ENCODE data around the gene HNRNPA2B1.

The HNRNPA2B1 gene

GRCh38 chr7:26200444-26201246 is at the start of gene HNRNPA2B1:
TSS of gene HNRNPA2B1 (minus strand) at chr7:26200746. CDS start at chr7:26200577, 169 bp downstream.
- Mint-ChIP-seq H3K27ac (ENCODE audit: low read depth) (peak within 1 kb of the TSS; percentile 100), H3K36me3 (ENCODE audit: insufficient read depth) (peaks cover 69% of the 10 kb centered on the region), H3K4me3 (peak within 1 kb of the TSS; percentile 100), H3K27me3 (no peaks in the 10 kb centered on the region), H3K9me3 (no peaks in the 10 kb centered on the region), H3K4me1 (peaks cover 74% of the 10 kb centered on the region)
- ATAC-seq (replicated peaks; ENCODE audit: extremely low read depth, poor library complexity, severe bottlenecking), result peak; percentile 72
- peak; percentile 99 for DNase-seq (ENCODE audit: low spot score in 2 of 2)

GRCh38 chr7:26250239-26250638 is 49.7 kb upstream of the HNRNPA2B1 start:
- Mint-ChIP-seq H3K4me1 (no peaks in the 10 kb centered on the region), H3K27me3 (no peaks in the 10 kb centered on the region), H3K4me3 (no peak overlapping the region), H3K36me3 (ENCODE audit: insufficient read depth) (no peaks in the 10 kb centered on the region), H3K9me3 (no peaks in the 10 kb centered on the region), H3K27ac (ENCODE audit: low read depth) (no peak overlapping the region)
- ATAC-seq (replicated peaks; ENCODE audit: extremely low read depth, poor library complexity, severe bottlenecking), result no peak
- DNase-seq (ENCODE audit: low spot score in 2 of 2), result no peak

GRCh38 chr7:26245150-26245549 is 44.6 kb upstream of the HNRNPA2B1 start:
- no peaks in the 10 kb centered on the region for H3K27me3 Mint-ChIP-seq
- no peaks in the 10 kb centered on the region for H3K9me3 Mint-ChIP-seq
- no peak overlapping the region for H3K27ac Mint-ChIP-seq (ENCODE audit: low read depth)
- H3K4me1 Mint-ChIP-seq, result no peaks in the 10 kb centered on the region
- DNase-seq (ENCODE audit: low spot score in 2 of 2) (no peak), ATAC-seq (replicated peaks; ENCODE audit: extremely low read depth, poor library complexity, severe bottlenecking) (no peak)
- H3K4me3 Mint-ChIP-seq, result no peak overlapping the region
- no peaks in the 10 kb centered on the region for H3K36me3 Mint-ChIP-seq (ENCODE audit: insufficient read depth)

GRCh38 chr7:26238032-26238431 is 37.5 kb upstream of the HNRNPA2B1 start:
- no peaks in the 10 kb centered on the region for H3K36me3 Mint-ChIP-seq (ENCODE audit: insufficient read depth)
- H3K4me1 Mint-ChIP-seq, result no peaks in the 10 kb centered on the region
- no peaks in the 10 kb centered on the region for H3K27me3 Mint-ChIP-seq
- DNase-seq (ENCODE audit: low spot score in 2 of 2), result no peak
- no peak for ATAC-seq (replicated peaks; ENCODE audit: extremely low read depth, poor library complexity, severe bottlenecking)
- H3K4me3 Mint-ChIP-seq, result no peak overlapping the region
- no peak overlapping the region for H3K27ac Mint-ChIP-seq (ENCODE audit: low read depth)
- H3K9me3 Mint-ChIP-seq, result no peaks in the 10 kb centered on the region

GRCh38 chr7:26237035-26237807 is 36.7 kb upstream of the HNRNPA2B1 start:
- Mint-ChIP-seq H3K4me3 (no peak overlapping the region), H3K27me3 (no peaks in the 10 kb centered on the region), H3K36me3 (ENCODE audit: insufficient read depth) (no peaks in the 10 kb centered on the region), H3K9me3 (no peaks in the 10 kb centered on the region), H3K27ac (ENCODE audit: low read depth) (no peak overlapping the region), H3K4me1 (no peaks in the 10 kb centered on the region)
- ATAC-seq (replicated peaks; ENCODE audit: extremely low read depth, poor library complexity, severe bottlenecking) (no peak), DNase-seq (ENCODE audit: low spot score in 2 of 2) (no peak)

- Mint-ChIP-seq H3K4me1 (no peaks in the 10 kb centered on the region), H3K4me3 (no peak overlapping the region), H3K27ac (ENCODE audit: low read depth) (no peak overlapping the region), H3K9me3 (no peaks in the 10 kb centered on the region), H3K36me3 (ENCODE audit: insufficient read depth) (no peaks in the 10 kb centered on the region), H3K27me3 (no peaks in the 10 kb centered on the region)
- DNase-seq (ENCODE audit: low spot score in 2 of 2) (no peak), ATAC-seq (replicated peaks; ENCODE audit: extremely low read depth, poor library complexity, severe bottlenecking) (no peak)
These were observed 33.5 kb upstream of the HNRNPA2B1 start for GRCh38 chr7:26233902-26234511.

GRCh38 chr7:26227987-26228386 is 27.4 kb upstream of the HNRNPA2B1 start:
- H3K27ac Mint-ChIP-seq (ENCODE audit: low read depth), result no peak overlapping the region
- no peaks in the 10 kb centered on the region for H3K9me3 Mint-ChIP-seq
- H3K4me1 Mint-ChIP-seq, result no peaks in the 10 kb centered on the region
- DNase-seq (ENCODE audit: low spot score in 2 of 2), result no peak
- no peaks in the 10 kb centered on the region for H3K36me3 Mint-ChIP-seq (ENCODE audit: insufficient read depth)
- no peak overlapping the region for H3K4me3 Mint-ChIP-seq
- no peak for ATAC-seq (replicated peaks; ENCODE audit: extremely low read depth, poor library complexity, severe bottlenecking)
- peaks cover 9% of the 10 kb centered on the region for H3K27me3 Mint-ChIP-seq

- peaks cover 9% of the 10 kb centered on the region for H3K27me3 Mint-ChIP-seq
- no peaks in the 10 kb centered on the region for H3K4me1 Mint-ChIP-seq
- H3K4me3 Mint-ChIP-seq, result no peak overlapping the region
- DNase-seq (ENCODE audit: low spot score in 2 of 2), result no peak
- no peak for ATAC-seq (replicated peaks; ENCODE audit: extremely low read depth, poor library complexity, severe bottlenecking)
- H3K27ac Mint-ChIP-seq (ENCODE audit: low read depth), result no peak overlapping the region
- H3K36me3 Mint-ChIP-seq (ENCODE audit: insufficient read depth), result no peaks in the 10 kb centered on the region
- H3K9me3 Mint-ChIP-seq, result no peaks in the 10 kb centered on the region
These were observed 23.8 kb upstream of the HNRNPA2B1 start for GRCh38 chr7:26224359-26224758.

GRCh38 chr7:26216049-26216448 is 15.5 kb upstream of the HNRNPA2B1 start:
- DNase-seq (ENCODE audit: low spot score in 2 of 2), result no peak
- Mint-ChIP-seq H3K27me3 (no peaks in the 10 kb centered on the region), H3K36me3 (ENCODE audit: insufficient read depth) (peaks cover 15% of the 10 kb centered on the region), H3K27ac (ENCODE audit: low read depth) (no peak overlapping the region), H3K4me1 (peaks cover 5% of the 10 kb centered on the region), H3K9me3 (no peaks in the 10 kb centered on the region), H3K4me3 (no peak overlapping the region)
- no peak for ATAC-seq (replicated peaks; ENCODE audit: extremely low read depth, poor library complexity, severe bottlenecking)

- Mint-ChIP-seq H3K27ac (ENCODE audit: low read depth) (no peak overlapping the region), H3K4me1 (peaks cover 9% of the 10 kb centered on the region), H3K36me3 (ENCODE audit: insufficient read depth) (peaks cover 32% of the 10 kb centered on the region), H3K9me3 (no peaks in the 10 kb centered on the region), H3K4me3 (no peak overlapping the region), H3K27me3 (no peaks in the 10 kb centered on the region)
- no peak for DNase-seq (ENCODE audit: low spot score in 2 of 2)
- no peak for ATAC-seq (replicated peaks; ENCODE audit: extremely low read depth, poor library complexity, severe bottlenecking)
These were observed 13.4 kb upstream of the HNRNPA2B1 start for GRCh38 chr7:26213807-26214515.

- no peaks in the 10 kb centered on the region for H3K9me3 Mint-ChIP-seq
- ATAC-seq (replicated peaks; ENCODE audit: extremely low read depth, poor library complexity, severe bottlenecking) (no peak), DNase-seq (ENCODE audit: low spot score in 2 of 2) (no peak)
- no peak overlapping the region for H3K4me3 Mint-ChIP-seq
- H3K27me3 Mint-ChIP-seq, result no peaks in the 10 kb centered on the region
- H3K4me1 Mint-ChIP-seq, result peaks cover 9% of the 10 kb centered on the region
- H3K36me3 Mint-ChIP-seq (ENCODE audit: insufficient read depth), result peaks cover 38% of the 10 kb centered on the region
- H3K27ac Mint-ChIP-seq (ENCODE audit: low read depth), result no peak overlapping the region
These were observed 12.6 kb upstream of the HNRNPA2B1 start for GRCh38 chr7:26212921-26213718.

- H3K27me3 Mint-ChIP-seq, result no peaks in the 10 kb centered on the region
- ATAC-seq (replicated peaks; ENCODE audit: extremely low read depth, poor library complexity, severe bottlenecking), result no peak
- no peak overlapping the region for H3K4me3 Mint-ChIP-seq
- peaks cover 45% of the 10 kb centered on the region for H3K4me1 Mint-ChIP-seq
- no peak for DNase-seq (ENCODE audit: low spot score in 2 of 2)
- H3K27ac Mint-ChIP-seq (ENCODE audit: low read depth), result no peak overlapping the region
- H3K36me3 Mint-ChIP-seq (ENCODE audit: insufficient read depth), result peaks cover 63% of the 10 kb centered on the region
- no peaks in the 10 kb centered on the region for H3K9me3 Mint-ChIP-seq
These were observed 7.5 kb upstream of the HNRNPA2B1 start for GRCh38 chr7:26208040-26208439.
